Measurements from ENCODE around the gene ZNF300. TPM values are rescaled to one million over a fixed set of nuclear protein-coding genes. Genes with fewer than 3 reads are reported as not detected.

Gene ZNF300
- total RNA-seq (1 to 10 TPM; 1.2 to 2.2 TPM), total RNA-seq (2.1 to 5.8 reads per million in 2 donors)

GRCh38 chr5:150904479-150905311 lies at the start of gene ZNF300:
Gene ZNF300, minus strand, starts transcription at chr5:150904980. Its CDS starts 1,825 bp downstream, at chr5:150903155.
- no peaks in the 10 kb centered on the region for H3K4me1 Mint-ChIP-seq
- H3K36me3 Mint-ChIP-seq (ENCODE audit: low read depth) = peaks cover 11% of the 10 kb centered on the region
- H3K4me3 Mint-ChIP-seq = peak within 1 kb of the TSS; percentile 69
- peaks cover 13% of the 10 kb centered on the region for H3K9me3 ChIP-seq (ENCODE audit: control insufficient read depth, low read length, poor library complexity, severe bottlenecking)
- peak; percentile 89 for ATAC-seq
- H3K27me3 Mint-ChIP-seq = no peaks in the 10 kb centered on the region
- H3K27ac Mint-ChIP-seq = no peak within 1 kb of the TSS
- DNase-seq = peak in 2 of 3 donors; percentile 13

GRCh38 chr5:150948539-150948938 lies 43.8 kb upstream of the ZNF300 start:
- DNase-seq = no peak
- Mint-ChIP-seq H3K4me3 (no peak overlapping the region), H3K27me3 (no peaks in the 10 kb centered on the region), H3K27ac (no peak overlapping the region), H3K36me3 (ENCODE audit: low read depth) (peaks cover 2% of the 10 kb centered on the region), H3K4me1 (no peaks in the 10 kb centered on the region)
- H3K9me3 ChIP-seq (ENCODE audit: control insufficient read depth, low read length, poor library complexity, severe bottlenecking) = peaks cover 17% of the 10 kb centered on the region
- ATAC-seq = no peak

GRCh38 chr5:150946351-150946905 lies 41.6 kb upstream of the ZNF300 start:
- Mint-ChIP-seq H3K27me3 (no peaks in the 10 kb centered on the region), H3K4me3 (no peak overlapping the region), H3K4me1 (no peaks in the 10 kb centered on the region), H3K36me3 (ENCODE audit: low read depth) (peaks cover 2% of the 10 kb centered on the region), H3K27ac (no peak overlapping the region)
- no peak for ATAC-seq
- DNase-seq = no peak
- H3K9me3 ChIP-seq (ENCODE audit: control insufficient read depth, low read length, poor library complexity, severe bottlenecking) = peaks cover 19% of the 10 kb centered on the region

DNA sequence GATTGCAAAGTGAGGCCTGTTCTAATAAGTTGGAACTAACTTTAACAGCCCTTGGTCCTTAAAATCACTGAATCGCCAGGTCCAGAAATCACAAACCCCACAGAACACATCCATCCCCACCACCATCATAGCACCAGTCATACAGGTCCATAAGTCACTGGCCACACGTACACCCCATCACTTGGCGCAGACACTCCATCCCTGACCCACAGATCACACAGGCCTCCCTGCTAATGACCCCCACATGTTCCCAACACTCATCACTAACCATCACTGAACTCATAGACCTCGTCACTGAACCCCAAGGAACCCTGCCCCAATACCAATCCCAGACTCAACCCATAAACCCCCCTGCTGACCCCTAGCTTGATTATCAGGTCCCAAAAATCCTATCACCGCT lies 41.2 kb upstream of the ZNF300 start:
- Mint-ChIP-seq H3K4me3 (no peak overlapping the region), H3K27me3 (no peaks in the 10 kb centered on the region), H3K27ac (no peak overlapping the region), H3K36me3 (ENCODE audit: low read depth) (peaks cover 2% of the 10 kb centered on the region), H3K4me1 (no peaks in the 10 kb centered on the region)
- DNase-seq (no peak), ATAC-seq (no peak)
- peaks cover 15% of the 10 kb centered on the region for H3K9me3 ChIP-seq (ENCODE audit: control insufficient read depth, low read length, poor library complexity, severe bottlenecking)

DNA sequence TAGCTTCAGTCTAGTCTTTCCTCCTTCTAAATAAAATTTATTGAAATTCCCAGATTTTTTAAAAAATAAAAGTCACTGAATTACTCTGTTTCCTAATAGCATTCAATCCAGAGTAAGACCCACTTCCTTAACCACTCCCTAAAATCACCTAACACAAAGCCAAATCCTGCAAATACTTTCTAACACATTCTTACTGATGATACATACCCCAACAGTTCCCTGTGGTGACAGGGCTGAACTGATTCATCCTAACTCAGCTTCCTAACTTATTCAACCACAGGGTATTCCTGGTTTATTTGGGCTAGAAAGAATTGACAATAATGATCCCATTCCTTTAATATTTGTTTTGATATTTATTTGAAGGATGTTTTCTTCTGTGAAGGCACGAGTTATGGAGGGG lies 40.7 kb upstream of the ZNF300 start:
- no peaks in the 10 kb centered on the region for H3K27me3 Mint-ChIP-seq
- H3K4me3 Mint-ChIP-seq = no peak overlapping the region
- DNase-seq = no peak
- H3K36me3 Mint-ChIP-seq (ENCODE audit: low read depth) = peaks cover 2% of the 10 kb centered on the region
- H3K9me3 ChIP-seq (ENCODE audit: control insufficient read depth, low read length, poor library complexity, severe bottlenecking) = peaks cover 14% of the 10 kb centered on the region
- no peak for ATAC-seq
- no peak overlapping the region for H3K27ac Mint-ChIP-seq
- H3K4me1 Mint-ChIP-seq = no peaks in the 10 kb centered on the region

- H3K36me3 Mint-ChIP-seq (ENCODE audit: low read depth) = no peaks in the 10 kb centered on the region
- H3K27ac Mint-ChIP-seq = no peak overlapping the region
- peaks cover 18% of the 10 kb centered on the region for H3K9me3 ChIP-seq (ENCODE audit: control insufficient read depth, low read length, poor library complexity, severe bottlenecking)
- no peaks in the 10 kb centered on the region for H3K27me3 Mint-ChIP-seq
- DNase-seq (no peak), ATAC-seq (no peak)
- no peak overlapping the region for H3K4me3 Mint-ChIP-seq
- no peaks in the 10 kb centered on the region for H3K4me1 Mint-ChIP-seq
Observed at GRCh38 chr5:150931368-150931965, 26.7 kb upstream of the ZNF300 start.

DNA sequence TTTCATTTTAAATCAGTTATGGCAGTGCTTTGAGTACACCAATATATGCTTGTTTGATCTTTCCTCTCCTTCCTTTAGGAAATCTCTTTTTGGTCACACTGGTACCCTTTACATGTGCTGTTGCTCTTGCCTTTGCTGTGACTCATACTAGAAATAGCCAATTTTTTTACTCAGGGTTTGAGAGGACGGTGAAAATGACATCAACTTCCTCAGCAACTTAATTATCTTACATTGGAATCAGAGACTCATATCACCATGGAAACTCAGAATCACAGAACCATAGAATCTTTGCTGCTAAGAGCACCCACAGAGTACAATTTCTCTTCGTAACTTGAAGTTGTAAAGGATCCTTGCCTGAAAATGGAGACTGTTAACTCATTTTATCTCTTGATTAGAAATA lies 13.8 kb upstream of the ZNF300 start:
- ATAC-seq = no peak
- DNase-seq = no peak
- Mint-ChIP-seq H3K36me3 (ENCODE audit: low read depth) (peaks cover 3% of the 10 kb centered on the region), H3K27me3 (peaks cover 7% of the 10 kb centered on the region), H3K4me3 (no peak overlapping the region), H3K27ac (no peak overlapping the region), H3K4me1 (no peaks in the 10 kb centered on the region)
- no peaks in the 10 kb centered on the region for H3K9me3 ChIP-seq (ENCODE audit: control insufficient read depth, low read length, poor library complexity, severe bottlenecking)

DNA sequence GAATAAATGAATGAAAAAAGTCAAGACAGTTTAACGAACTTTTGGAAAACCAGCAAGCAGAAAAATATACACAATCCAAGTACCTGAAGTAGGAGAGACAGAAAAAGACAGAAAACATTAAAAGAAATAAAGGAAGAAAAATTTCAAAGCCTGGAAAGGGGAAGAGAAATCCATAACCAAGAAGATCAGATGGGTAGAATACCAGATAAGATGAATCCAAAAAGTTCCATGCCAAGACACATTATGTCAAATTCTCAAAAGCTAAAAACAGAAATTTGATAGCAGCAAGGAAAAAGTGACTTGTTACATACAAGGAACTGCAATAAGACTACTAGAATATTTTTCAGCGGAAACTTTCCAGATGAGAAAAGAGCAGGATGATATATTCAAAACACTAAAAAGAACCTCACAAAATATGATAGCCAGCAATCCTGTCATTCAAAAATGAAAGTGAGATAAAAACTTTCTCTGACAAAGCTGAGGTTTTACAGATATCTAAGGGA lies 7.6 kb upstream of the ZNF300 start:
- H3K9me3 ChIP-seq (ENCODE audit: control insufficient read depth, low read length, poor library complexity, severe bottlenecking) = peaks cover 3% of the 10 kb centered on the region
- no peak overlapping the region for H3K27ac Mint-ChIP-seq
- ATAC-seq = no peak
- no peak for DNase-seq
- H3K36me3 Mint-ChIP-seq (ENCODE audit: low read depth) = peaks cover 5% of the 10 kb centered on the region
- no peaks in the 10 kb centered on the region for H3K27me3 Mint-ChIP-seq
- H3K4me3 Mint-ChIP-seq = no peak overlapping the region
- no peaks in the 10 kb centered on the region for H3K4me1 Mint-ChIP-seq

GRCh38 chr5:150905312-150905683 lies 518 bp upstream of the ZNF300 start:
- no peak for DNase-seq
- H3K27ac Mint-ChIP-seq = no peak overlapping the region
- no peak for ATAC-seq
- peak overlapping the region; percentile 69 for H3K4me3 Mint-ChIP-seq
- H3K4me1 Mint-ChIP-seq = no peaks in the 10 kb centered on the region
- H3K36me3 Mint-ChIP-seq (ENCODE audit: low read depth) = peaks cover 11% of the 10 kb centered on the region
- H3K9me3 ChIP-seq (ENCODE audit: control insufficient read depth, low read length, poor library complexity, severe bottlenecking) = peaks cover 13% of the 10 kb centered on the region
- H3K27me3 Mint-ChIP-seq = no peaks in the 10 kb centered on the region

DNA sequence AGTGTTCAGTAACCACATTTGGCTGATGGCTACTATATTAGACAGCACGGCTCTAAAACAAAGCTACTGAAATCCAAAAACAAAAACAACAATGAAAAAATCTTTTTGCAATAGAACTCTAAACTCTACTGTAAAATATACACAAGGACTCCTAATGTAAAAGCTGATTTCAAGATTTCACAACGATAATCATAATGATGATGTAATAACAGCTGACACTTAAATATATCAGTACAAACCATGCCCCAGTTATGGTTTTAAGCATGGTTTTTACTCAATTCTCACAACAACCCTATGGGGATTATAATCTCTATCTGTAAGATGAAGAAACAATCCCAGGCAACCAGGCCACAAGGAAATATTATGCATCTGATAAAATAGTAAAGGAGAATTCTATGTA lies 3.3 kb downstream of the ZNF300 start:
- no peak overlapping the region for H3K4me3 Mint-ChIP-seq
- H3K27ac Mint-ChIP-seq = no peak overlapping the region
- no peak for DNase-seq
- H3K27me3 Mint-ChIP-seq = no peaks in the 10 kb centered on the region
- H3K36me3 Mint-ChIP-seq (ENCODE audit: low read depth) = peaks cover 10% of the 10 kb centered on the region
- no peaks in the 10 kb centered on the region for H3K4me1 Mint-ChIP-seq
- ATAC-seq = no peak
- H3K9me3 ChIP-seq (ENCODE audit: control insufficient read depth, low read length, poor library complexity, severe bottlenecking) = peaks cover 13% of the 10 kb centered on the region

GRCh38 chr5:150895431-150896428 lies 9.1 kb downstream of the ZNF300 start:
- H3K4me3 Mint-ChIP-seq = no peak overlapping the region
- H3K36me3 Mint-ChIP-seq (ENCODE audit: low read depth) = peaks cover 2% of the 10 kb centered on the region
- ATAC-seq (no peak), DNase-seq (no peak)
- H3K27me3 Mint-ChIP-seq = no peaks in the 10 kb centered on the region
- H3K9me3 ChIP-seq (ENCODE audit: control insufficient read depth, low read length, poor library complexity, severe bottlenecking) = peaks cover 16% of the 10 kb centered on the region
- no peak overlapping the region for H3K27ac Mint-ChIP-seq
- no peaks in the 10 kb centered on the region for H3K4me1 Mint-ChIP-seq

- H3K4me1 Mint-ChIP-seq = no peaks in the 10 kb centered on the region
- ATAC-seq = no peak
- H3K27me3 Mint-ChIP-seq = no peaks in the 10 kb centered on the region
- no peak overlapping the region for H3K27ac Mint-ChIP-seq
- H3K4me3 Mint-ChIP-seq = no peak overlapping the region
- no peaks in the 10 kb centered on the region for H3K9me3 ChIP-seq (ENCODE audit: control insufficient read depth, low read length, poor library complexity, severe bottlenecking)
- H3K36me3 Mint-ChIP-seq (ENCODE audit: low read depth) = no peaks in the 10 kb centered on the region
- no peak for DNase-seq
Observed at GRCh38 chr5:150879358-150879757, 25.4 kb downstream of the ZNF300 start.
